ENCODE data around the gene TNS1.

TNS1 gene

DNA sequence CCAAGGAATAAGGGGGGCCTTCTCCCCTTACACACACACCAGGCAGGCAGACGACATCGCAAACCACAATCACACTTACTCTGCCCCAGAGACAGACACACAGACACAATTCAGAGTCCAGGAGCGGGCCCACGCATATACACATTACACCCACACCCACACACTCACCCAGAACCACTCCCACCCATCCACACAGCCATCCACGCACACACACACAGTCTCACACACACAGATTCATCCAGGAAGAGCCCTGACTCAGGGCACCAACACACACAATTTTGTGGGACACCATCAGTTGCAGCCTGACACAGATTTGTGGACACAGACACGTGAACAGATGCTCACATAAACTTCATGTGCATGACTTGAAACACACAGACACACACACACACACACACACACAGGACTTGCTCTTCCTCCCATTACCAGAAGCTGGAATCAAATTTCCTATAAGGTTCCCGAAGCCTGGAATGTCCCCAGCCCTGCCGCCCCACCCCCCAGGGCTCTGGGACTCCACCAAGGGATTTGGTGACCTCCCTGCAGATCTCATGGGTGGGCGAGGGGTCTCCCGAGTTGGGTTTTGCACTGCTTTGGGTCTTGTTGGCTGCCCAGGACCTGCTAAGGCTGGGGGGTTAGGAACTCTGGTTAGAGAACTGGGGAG, 23.5 kb downstream of the TNS1 start:
- no peak for DNase-seq

DNA sequence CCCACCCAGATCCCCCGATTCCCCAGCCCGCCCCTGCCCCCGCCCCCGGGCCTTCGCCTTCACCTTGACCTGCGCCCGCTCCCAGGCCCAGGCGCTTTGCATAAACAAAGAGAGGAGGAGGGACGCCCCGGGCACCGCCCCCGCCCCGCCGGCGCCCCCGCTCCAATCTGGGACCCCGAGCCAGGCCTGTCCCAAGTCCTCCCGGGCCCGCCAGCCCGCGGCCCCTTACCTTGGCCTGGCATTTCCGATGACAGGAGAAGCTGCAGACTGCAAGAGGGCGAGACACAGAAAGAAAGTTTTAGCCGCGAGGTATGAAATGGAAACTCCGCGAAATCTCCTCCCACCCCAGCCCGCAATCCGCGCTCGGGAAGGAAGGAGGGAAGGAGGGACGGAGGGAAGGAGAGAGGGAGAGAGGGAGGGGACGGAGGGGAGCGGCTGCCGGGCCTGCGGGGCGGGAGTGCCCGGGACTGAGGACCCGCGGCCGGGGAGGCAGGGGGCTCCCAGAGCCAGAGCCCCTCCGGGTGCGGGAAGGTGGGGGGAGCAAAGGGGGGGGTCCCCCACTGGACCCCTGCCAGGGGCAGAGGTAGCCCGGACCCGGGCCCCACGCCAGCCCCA, 24.2 kb downstream of the TNS1 start:
- no peak for DNase-seq

DNA sequence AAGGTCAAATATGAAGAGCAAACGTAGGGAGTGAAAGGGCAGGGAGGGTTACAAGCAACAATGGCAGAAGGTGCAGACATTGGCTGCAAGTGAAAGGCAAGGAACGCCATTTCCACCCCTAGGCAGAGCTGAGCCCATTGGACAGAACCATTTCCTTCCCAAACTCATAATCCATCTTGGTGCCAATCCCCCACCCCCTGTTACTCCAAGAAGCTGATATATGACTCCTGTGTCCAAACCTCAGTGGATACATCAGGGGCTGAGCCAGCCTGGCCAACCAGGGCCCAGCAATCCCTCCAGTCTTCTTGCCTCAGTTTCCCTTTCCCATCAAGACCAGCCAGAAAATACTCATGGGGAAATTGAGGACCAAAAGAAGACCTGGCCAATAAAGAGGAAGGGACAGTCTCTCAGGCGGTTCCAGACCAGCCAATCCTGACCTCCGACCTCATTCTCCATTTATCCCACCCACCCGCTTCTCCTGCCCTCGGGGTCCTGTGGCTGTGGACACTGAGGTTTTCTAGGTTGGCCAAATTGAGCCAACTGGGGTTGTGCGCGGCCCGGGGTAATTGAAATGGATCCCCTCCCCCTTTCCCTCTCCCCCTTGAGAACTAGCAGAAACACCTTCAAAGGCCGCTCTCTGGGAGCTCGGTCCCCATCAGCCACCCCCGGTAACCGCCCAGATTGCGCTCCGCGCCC, 24.8 kb downstream of the TNS1 start:
- DNase-seq, result no peak

DNA sequence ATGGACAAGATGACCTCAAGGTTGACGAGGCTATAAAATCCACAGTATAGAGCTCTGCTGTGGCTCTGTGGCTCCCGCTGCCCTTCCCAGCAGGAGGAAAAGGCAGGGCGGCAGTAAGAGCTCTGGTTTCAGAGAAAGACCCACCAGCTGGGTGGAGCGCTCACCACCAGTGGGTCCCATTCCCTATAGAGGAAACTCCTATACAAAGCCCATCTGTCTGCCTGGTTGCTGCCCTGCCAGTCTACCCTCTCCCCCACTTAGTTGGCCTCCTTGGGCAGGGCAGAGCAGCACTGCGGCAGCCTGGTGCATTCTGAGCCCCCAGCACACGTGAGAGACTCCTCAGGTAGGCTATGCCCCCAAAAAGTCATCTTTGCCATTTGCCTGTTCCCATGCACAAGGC, 26.5 kb downstream of the TNS1 start:
- no peak for DNase-seq

DNA sequence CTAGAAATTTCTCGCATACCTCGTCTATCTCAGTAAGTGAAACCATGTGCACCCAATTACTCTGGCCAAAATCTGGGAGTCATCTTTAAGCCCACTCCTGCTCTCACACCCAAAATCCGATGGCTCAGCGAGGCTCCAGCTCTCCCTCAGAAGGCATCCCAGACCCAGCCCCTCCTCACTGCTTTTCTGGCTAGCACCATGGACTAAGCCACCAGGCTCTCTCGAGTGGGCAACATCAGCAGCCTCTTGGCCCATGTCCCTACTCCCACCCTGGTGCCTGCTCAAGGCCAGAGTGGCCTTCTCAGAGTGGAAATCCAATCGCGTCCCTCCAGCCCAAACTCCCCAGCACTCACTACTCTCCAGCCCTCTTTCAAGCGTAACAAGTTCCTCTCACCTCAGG, 27.2 kb downstream of the TNS1 start:
- DNase-seq, result no peak

DNA sequence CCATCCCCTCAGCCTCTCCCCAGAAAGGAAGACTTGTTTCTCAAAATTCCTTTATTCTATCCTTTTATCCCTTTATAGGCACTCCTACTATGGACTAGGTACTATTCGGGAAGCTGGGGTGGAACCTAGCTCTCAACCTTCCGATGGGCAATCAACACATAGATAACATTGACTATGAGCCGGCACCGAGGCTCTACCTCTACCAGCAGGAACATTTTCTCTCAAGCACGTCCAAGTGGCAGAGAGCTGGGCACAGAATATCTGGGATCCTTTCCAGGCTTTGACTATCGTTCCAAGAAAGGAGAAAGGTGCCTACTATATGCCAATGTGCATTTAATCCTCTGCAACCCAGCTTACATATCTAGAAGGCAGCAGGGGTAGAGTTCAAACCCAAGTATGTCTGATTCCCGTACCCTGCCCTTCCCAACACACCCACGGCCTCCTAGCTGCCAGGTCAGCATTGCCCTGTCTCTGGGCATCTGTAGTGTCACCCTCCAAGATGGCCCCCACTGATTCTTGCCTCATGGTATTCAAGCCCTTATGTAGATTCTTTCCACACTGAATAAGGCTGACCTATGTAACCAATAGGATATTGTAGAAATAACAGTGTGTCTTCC, 28.3 kb downstream of the TNS1 start:
- DNase-seq, result no peak

DNA sequence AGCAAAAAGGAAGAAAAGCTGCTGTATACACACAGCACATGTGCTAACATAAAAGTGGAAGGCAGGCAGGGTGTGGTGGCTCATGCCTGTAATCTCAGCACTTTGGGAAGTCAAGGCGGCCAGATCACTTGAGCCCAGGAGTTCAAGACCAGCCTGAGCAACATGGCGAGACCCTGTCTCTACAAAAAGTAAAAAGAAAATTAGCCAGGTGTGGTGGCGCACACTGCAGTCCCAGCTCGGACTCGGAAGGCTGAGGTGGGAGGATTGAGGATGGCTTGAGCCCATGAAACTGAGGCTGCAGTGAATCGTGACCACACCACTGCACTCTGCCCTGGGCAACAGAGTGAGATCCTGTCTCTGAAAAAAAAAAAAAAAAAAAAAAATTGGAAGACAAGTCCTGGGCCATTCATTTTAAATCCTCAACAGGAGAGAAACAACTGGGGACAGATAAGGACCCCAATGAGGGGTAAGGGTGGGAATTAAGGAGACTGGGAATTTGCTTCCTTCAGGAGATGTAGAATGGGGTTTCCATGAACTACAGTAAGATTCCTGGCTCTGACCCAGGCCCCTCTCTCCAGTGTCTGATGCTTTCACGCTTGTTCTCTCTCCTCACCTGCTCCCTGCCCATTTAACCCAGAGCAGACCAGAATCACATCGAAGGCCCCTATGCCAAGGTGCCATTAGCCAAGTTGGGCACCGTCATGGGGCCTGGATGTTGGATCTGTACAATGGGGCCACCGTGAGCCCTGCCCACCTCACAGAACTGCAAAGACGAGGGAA, 29.6 kb downstream of the TNS1 start:
- no peak for DNase-seq

DNA sequence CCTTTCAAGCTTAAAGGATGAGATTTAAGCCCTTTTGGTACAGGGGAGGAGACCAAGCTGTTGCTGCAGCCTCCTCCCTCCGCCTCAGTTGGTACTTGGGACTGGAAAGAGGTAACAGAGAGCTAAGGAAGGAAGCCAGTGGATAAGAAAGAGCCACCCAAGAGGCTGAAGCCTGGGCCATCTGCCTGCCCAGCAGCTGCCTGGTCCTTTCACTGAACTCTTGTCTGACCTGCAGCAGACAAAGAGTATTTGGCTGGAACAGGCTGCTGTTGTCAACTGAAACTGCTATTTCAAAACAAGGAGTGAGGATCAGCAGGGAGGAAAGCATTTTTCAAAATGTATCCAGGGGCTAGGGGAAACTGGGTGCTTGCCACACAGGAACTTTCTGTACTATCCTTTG, 30.3 kb downstream of the TNS1 start:
- no peak for DNase-seq

DNA sequence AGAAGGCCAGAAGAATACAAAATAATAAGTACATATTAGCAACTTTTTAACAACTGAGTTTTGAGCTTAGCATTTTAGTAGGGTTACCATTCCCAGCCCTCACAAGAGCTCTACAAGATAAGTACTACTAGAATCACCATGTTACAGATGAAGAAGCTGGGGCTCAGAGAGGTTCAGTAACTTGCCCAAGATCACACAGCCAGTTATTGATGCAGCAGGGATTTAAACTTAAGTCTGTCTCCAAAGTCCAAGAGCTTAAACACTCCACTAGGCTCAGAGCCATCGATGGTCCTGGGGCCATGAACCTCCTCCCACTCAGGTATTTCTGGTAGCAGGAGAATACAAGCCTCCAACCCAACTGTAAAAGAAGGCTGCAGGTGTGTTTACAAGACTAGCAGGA, 30.8 kb downstream of the TNS1 start:
- no peak for DNase-seq

DNA sequence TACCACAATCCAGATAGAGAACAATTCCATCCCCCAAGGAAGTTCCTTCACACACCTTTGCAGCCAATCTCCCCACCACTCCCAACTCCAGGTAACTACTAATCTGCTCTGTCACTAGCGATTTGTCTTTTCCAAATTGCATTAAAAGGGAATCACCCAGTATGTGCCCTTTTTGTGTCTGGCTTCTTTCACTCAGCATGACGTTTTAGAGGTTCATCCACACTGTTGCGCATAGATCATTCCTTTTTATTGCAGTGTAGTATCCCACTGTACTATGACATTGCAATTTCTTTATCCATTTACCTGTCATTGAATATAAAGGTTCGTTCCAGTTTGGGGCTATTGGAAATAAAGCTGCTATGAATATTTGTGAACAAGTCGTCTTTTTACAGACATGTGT, 31.6 kb downstream of the TNS1 start:
- no peak for DNase-seq

DNA sequence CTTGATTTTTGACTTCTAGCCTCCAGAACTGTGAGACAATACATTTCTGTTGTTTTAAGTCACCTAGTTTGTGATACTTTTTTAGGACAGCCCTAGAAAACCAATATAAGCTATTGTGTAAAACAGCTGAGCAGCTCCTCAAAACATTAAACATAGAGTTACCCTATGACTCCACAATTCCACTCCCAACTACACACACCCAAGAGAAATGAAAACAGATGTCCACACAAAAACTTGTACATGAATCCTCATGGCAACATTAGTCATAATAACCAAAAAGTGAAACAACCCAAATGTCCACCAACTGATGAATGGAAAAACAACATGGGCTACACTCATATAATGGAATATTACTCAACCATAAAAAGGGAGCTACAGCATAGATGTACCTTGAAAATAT, 32.6 kb downstream of the TNS1 start:
- no peak for DNase-seq

DNA sequence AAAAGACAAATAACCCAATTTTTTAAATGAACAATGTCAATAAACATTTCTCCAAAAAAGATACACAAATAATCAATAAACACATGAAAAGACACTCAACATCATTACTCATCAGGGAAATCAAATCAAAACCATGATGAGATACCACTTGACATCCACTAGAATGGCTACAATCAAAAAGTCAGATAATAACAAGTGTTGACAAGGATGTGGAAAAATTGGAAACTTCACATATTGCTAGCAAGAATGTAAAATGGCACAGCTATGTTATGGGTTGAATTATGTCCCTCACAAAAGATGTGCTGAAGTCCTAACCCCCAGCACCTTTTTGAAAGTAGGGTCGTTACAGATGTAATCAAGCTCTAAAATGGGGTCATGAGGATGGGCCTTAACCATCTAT, 33.2 kb downstream of the TNS1 start:
- no peak for DNase-seq

DNA sequence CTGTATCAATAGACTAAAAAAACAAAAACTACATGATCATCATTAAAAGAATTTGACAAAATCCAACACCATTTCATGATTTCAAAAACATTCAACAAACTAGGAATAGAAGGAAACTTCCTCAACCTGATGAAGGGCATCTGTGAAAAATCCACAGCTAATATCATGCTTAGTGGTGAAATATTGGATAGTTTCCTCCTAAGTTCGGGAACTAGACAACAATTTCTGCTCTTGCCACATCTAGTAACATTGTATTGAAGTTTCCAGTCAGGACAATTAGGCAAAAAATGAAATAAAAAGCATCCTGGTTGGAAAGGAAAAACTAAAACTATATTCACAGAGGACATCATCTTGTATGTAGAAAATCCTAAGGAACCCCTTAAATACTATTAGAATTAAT, 34.8 kb downstream of the TNS1 start:
- DNase-seq, result no peak

DNA sequence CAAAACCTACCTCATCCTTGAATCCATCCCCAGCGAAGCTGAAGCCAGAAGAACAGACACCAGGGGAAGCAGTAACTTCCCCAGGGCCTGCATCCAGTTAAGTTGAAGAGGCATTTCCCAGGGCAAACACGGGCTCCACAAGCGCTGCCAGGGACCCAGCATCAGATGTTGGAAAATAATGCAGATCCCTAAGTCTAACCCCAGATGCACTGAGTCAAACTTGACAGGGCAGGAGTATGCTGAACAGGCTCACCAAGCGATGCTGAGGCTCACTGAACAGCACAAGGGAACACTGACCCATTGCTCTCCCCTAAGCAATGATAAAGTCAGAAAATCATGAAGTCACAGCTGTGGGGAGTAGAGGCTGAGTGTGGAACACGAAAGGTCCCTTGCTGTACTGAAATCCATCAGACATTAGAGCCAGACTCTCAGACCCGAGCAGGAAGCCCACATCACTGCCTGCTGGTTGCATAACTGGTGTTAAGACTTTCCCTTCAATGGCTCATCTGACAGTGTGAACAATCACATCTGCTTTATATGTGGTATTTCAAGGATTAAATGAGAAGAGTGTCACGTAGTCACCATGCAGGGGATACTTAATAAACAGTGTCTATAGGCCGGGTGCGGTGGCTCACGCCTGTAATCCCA, 36.2 kb downstream of the TNS1 start:
- DNase-seq, result no peak

DNA sequence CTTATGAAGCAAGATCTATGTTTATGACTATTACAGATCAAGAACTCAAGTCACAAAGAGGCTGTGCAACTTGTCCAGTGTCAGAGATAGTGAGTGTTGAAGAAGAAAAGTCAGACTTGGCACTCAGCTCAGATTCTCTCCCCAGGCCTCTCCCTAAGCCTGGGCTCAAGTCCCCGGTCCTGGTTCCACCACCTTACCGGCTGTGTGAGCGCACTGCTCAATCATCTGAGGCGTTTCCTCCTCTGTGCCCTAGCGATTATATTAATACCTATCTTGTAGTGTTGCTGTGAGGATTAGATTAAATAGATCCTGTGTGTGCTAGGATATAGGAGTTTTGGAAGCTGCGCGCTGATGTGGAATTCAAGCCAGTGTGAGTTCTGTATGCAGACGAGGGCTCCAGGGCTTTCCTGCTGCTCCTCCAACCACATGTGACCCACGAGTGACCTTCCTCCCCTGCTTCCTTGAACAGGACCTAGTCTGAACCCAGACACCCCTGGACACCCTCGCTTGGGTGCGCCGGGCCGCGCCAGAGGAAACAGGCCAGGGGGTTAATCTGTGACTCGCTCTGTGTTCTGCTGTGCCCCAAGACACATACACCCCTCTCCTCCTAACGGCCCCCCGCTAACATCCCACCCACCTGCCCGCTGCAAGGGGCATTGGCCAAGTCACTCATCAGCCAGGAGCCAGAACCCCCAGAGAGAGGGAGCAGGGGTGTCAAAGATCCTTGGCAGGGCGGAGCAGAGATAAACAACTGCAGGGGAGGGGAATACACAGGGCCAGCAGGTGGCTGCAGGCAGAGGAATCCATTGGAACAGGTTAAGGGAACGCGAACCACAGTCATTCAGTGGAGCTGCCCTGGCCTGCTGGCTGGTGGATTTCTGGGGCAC, 38.3 kb downstream of the TNS1 start:
- DNase-seq, result no peak

DNA sequence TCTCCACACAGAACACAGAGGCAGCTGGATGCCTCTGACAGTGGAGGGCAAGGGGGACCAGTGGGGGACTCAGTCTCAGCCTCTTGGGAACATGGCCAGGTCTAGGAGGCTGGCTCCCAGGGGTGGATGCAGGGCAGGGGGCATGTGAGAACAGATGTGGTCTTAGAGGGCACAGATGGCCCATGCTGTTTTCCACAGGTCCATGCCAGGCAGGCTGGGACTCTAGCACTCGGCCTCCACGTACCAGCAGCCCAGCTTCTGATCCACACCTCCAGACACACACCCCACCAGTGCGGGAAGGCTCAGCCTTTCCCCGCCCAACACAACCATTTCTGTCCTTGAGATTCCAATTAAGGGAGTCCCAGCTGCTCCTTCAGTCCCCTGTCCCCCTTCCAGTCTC, 42.4 kb downstream of the TNS1 start:
- DNase-seq, result no peak

DNA sequence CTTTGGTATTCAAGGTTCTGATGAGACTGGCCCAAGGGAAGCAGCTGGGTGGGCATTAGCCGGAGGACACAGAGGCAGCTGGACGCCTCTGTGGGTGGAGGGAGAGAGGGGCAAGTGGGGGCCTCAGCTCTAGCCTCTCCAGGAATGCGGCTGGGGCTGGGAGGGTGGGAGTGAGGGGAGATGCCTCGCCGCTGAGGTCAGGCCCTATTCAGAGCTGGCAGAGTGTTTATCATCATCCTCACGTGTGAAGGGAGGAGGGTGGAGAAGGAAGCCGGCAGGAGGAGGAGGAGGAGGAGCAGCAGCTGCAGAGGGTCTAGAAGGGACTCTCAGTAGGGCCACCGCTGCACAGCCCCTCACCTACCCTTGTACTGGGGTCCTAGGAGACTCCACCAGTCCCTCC, 43.1 kb downstream of the TNS1 start:
- no peak for DNase-seq

DNA sequence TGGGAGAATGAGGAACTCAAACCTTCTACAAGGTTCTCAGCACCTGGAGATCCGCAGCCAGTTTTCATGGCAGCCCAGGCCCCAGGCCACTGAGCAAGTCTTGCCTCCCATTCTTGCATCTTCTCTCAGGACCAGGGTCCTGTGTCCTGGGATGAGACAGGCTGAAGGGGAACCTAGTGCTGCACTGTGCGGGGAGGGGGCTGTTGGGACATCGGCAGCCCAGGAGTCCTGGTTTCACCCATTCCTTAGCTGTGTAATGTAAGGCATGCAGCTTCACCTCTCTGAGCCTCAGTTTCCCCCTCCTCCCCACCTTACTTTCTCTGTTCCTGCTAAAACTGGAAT, 43.9 kb downstream of the TNS1 start:
- DNase-seq, result no peak

DNA sequence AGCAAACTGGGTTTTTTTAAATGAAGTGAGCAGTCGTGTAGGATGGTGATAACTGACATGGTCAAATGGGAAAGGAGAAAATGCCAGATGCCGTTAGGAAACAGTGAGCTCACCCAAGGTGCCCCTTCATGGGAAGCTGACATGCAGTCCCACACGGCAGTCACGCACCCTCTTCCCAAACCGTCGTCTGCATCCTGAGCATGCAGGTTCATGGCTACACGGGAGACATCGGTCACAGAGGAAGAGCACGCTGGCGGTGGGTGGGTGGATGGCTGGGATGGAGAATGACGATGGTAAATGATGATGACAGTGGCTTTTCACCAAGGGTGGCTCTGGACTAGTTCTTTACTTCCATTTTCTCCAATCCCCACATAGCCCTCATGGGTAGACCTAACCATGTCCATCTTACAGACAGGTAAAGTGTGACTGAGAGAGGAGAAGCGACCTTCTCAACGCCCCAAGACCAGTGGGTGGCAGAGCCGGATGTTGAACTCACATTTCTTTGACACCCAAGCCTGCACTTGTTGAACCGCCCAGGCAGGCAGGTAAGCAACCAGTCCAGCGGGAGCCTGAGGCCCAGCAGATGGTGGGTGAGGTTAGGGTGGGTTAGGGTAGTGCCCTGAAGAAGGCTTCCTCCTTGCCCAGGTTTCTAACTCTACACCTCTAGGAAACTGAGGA, 44.5 kb downstream of the TNS1 start:
- DNase-seq, result no peak

DNA sequence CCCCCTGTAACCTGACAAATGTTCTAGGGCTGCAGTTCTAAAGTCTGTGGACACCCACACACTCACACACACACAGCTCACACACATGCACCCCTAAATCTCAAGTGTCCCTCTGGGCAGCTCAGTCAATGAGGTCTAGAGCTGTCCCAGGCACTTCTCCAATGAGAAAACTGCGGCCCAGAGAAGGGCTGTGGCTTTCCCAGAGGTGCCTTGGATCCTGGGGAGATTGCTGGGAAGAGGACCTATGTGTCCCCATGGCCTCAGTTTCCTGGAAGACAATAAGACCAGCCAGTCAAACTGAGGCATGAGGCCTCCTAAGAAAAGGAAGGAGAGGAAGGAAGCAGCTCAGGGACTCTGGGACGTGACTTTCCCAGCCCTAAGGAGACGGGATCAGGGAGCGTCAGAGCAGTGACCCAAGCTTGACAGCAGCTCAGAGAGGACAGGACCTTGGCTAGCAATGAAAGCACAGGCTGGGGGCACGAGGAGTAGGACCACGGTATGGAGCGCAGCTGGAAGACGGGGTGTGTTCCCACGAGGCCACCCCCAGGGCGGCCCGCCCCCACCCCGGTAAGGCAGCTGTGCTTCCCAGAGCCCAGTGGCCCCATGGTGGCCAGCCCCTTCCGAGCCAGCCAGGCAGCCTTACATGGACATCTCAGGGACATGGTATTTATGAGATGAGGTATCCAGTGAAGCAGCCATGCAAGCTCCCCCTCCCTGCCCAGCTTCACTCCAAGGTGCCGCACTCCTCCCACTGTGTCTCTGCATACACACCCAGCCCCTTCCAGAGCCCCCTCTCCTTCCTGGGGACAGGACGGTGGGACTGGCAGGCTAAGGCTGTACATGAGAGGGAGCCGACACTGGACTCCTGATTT, 46.0 kb downstream of the TNS1 start:
- DNase-seq, result no peak

All from AML-193 (cell line).